ELR (cell line): ENCODE measurements around the gene GNPNAT1.
"Not testable (repeated sequence)": the region's sequence is repeated elsewhere in the genome, so short reads cannot be mapped to it uniquely, and the experiment has no call there.

Source experiments
- DNase-seq: peaks from one replicate; pipeline ENCODE4 v3.0.0-alpha.2; 2015; ENCODE audit warnings: low read depth

The GNPNAT1 gene

DNA sequence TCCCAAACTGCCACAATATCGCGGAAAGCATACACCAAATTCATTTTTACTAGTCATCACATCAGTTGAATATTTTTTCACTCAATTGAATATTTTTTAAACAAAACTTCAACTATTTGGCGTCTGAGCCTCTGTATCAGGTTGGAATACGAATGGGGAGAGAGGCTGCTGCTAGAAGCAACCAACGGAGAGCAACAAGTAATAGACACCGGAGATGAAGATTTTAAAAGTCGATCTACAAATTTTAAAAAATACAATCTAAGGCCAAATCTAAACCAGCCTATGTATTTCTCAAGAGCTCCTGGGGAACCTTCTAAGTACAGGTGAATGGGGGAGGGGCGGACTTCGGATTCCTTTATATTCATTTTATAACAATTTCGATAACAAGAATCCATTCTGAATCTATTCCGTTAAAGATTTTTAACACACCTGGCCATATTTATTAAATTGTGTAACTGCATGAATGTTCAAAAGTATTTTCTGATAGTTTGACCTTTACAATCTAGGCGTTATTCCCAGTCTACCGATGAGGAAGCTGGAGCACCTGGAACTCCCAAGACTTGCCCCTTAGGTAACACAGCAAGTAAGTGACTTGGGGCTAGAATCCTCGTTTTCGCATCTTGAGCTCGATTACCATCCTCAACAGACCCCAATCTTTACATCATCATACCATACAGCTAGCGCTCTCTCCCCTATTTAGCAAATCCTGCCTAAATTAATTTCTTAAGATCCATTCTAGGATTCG lies 1.2 kb downstream of the GNPNAT1 start:
- peak; percentile 36 for DNase-seq

DNA sequence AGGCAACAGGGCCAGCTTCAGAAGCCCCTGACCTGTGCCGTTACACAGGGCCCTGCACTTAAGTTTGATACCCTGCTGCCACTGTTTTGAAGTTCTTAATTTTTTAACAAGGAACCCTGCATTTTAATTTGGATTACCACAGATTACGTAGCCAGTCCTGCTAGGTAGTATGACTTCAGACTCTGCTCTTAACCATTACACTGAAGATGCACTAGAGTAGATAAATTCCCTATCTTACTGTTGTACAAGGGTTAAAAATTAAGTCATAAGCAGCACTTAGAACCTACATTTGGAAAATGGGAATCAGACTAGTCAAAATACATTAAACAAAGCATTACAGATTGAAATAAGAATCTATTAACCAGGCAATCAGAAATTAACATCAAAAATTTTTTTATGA lies 2.3 kb downstream of the GNPNAT1 start:
- DNase-seq, result no peak

DNA sequence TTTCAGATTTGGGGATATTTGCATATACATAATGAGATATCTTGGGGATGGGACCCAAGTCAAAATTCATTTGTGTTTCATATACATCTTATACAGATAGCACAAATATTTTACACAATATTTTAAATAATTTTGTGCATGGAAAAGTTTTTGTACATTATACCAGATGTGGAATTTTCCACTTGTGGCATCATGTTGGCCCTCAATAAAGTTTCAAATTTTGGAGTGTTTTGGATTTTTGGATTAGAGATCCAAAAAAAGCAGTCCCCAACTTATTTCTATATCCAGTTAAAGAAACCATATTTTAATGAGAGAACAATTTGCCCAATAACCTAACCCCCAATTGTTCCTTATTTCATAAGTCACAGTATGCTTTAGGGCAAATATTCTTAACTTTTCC lies 4.5 kb downstream of the GNPNAT1 start:
- DNase-seq, result no peak

DNA sequence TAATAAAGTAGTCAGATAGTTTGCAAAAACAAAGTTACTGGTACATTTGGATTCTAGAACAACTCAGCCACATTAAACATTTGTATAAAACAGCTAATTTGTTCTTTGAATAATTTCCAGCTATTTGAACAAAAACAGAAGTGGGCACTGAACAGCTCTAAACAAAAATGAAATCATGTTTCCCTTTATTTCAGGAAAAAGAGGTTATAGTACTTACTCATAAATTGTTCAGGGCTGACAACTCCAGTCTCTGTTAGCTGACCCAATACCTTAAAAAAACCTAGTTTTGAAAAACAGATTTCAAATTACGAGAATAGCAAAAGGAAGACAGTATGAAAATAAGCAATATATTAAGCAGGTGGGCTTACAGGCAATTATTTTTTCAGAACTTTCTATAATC lies 8.2 kb downstream of the GNPNAT1 start:
- no peak for DNase-seq

DNA sequence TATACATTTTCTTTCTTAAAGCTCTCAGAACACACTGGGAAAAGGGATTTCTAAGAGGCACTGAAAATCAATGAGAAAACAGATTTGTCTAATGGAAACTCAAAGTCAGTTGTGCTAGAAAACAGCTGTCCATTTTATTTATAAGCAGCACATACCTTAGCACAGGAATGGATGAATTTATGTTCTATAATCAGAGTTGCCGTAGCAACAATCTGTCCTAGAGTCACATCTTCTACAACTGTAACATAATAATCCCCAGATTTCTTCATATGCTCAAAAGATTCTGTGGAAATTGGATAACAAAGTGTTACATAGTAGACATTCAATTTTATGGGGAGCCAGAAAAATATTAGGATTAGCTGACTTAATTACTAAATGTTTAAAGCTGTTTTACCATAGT lies 9.8 kb downstream of the GNPNAT1 start:
- DNase-seq, result no peak

DNA sequence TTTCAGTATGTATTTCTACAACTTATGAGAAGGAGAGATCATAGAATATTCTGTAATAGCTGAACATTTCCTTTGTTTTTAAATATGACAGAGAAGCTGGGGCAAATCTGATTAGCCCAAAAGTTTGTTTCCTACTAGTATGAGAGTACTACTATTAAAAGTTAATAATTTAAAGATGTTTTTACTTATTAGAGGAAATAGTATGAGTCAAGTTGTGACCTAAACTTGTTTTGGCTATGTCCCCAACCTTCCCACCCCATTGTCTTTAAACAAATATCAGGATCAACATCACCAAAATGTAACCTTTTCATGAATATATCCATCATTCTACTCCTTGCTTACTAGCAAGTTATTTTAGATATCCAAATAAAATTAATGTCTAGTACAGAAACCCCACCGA lies 10.5 kb downstream of the GNPNAT1 start:
- DNase-seq, result no peak

DNA sequence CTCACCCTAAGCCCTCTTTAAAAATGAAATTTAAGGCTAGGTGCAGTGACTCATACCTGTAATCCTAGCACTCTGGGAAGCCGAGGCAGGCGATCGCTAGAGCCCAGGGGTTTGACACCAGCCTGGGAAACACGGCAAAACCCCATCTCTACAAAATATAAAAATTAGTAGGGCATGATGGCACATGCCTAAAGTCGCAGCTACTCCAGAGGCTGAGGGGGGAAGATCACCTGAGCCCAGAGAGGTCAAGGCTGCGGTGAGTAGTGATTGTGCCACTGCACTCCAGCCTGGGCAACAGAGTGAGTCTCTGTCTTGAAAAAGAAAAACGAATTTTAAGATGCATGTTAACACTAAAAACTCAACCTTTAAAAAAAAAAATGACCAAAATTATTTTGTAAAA lies 12.7 kb downstream of the GNPNAT1 start:
- DNase-seq, result no peak

DNA sequence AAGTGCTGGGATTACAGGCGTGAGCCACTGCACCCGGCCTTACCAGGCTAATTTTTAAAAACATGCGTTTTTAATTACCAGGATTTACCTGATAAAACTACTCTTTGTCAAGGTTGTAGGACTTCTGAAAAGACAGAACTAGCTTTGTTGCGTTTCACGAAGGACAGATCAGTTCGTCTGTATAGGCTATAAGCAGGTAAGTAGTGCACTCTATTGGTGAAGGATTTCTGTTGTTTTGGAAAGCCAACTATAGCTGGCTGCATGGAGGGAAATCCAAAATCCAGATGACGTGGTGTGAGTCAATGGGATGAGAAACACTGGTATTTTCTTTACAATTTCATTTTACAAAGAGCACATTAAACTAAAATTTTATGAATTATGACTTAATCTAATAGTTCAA lies 14.6 kb downstream of the GNPNAT1 start:
- no peak for DNase-seq

DNA sequence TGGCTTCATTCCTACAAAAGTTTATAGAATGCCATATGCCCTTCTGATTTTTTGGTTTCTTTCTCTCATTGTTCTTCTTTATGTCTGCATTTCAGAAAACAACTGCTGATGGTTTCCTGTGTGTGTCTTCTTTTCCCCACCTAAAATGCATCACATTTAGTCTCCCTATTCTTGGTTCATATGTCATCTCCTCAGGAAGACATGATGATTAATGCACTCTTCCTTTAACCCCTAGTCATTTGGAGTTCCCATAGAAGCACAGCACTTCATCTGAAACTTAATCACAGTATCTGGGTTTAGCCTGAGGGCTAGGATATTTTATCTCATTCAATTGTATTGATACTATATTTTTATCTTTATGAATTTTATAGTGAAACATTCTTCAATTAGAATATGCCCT lies 21.5 kb downstream of the GNPNAT1 start:
- peak; percentile 54 for DNase-seq

DNA sequence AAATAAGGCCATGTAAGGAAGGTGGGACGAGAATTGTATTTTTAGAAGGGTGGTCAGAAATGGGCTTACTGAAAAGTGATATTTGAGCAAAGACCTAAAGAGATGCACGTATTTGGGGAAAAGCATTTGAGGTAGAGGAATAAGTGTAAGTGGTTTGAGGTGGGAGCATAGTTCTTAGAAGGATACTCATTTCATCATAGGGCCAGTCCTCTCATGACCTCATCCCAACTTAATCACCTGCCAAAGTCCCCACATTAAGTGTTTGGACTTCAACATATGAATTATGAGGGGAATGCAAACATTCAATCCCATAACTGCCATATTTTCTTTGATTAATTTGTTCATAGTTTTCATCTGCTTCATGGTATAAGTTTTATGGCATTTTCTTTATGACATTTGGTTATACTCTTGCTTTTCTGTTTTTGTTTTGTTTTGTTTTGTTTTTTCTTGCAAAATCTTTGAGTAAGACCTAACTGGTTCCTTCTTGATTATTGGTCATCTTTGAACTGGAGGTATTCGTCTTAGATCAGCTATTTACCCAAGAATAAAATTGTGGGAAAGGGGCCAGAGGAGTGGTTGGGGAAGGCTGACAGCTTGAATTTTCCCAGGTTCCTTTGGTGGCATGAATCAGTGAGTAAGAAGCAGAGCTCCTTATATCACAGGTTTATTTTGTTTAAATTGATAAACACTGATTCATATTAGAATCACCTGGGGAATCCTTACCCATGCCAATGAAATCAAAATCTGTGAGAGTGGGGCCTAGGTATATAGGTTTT lies 24.2 kb downstream of the GNPNAT1 start:
- DNase-seq, result no peak

DNA sequence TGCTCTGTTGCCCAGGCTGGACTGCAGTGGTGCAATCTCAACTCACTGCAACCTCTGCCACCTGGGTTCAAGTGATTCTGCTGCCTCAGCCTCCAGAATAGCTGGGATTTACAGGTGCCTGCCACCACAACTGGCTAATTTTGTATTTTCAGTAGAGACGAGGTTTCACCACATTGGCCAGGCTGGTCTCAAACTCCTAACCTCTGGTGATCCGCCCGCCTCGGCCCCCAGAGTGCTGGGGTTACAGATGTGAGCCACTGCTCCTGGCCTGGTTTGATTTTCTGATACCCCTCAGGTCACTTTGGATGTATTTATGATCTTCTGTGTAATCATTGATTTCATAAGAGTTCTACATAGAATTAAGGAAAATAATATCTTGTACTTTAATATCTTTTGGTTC lies 28.5 kb downstream of the GNPNAT1 start:
- not testable (repeated sequence) for DNase-seq

DNA sequence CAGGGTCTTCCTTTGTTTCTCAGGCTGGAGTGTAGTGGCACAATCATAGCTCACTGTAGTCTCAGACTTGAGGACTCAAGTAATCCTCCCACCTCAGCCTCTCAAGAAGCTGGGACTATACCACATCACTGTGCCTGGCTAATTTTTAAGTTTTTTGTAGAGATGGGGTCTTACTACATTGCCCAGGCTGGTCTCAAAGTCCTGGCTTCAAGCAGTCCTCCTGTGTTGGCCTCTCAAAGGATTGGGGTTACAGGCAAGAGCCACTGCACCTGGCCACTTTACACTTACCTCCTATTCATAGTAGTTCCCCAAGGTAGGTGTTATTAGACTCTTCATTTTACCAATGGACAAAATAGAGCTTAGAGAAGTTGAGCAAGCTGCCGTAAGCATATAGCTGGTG lies 32.3 kb downstream of the GNPNAT1 start:
- DNase-seq, result no peak

DNA sequence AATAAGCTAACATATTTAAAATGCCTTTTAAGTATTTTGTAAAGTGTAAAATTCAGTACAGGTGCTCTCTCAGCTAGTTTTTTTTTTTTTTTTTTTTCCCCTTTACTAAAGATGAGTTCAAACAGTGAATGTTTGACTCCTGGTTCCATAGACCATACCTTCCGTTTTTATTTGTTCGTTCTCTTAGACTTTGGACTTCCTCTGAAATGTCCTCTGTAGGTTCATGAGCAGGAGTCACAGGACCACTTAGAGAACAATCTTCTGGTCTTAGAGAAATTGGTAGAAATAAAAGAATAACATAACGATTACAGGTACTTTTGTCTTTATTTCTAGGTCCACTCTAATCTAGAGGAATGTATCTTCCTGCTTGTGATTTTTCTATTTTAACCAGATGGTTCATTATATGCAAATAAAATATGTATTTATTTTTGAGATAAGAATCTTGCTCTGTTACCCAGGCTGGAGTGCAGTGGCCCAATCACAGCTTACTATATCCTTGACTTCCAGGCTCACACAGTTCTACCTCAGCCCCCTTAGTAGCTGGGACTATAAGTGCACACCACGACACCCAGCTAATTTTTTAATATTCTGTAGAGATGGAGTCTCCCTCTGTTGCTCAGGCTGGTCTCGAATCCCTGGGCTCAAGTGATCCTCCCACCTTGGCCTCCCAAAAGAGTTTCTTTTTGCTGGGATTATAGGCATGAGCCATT lies 35.6 kb downstream of the GNPNAT1 start:
- no peak for DNase-seq

DNA sequence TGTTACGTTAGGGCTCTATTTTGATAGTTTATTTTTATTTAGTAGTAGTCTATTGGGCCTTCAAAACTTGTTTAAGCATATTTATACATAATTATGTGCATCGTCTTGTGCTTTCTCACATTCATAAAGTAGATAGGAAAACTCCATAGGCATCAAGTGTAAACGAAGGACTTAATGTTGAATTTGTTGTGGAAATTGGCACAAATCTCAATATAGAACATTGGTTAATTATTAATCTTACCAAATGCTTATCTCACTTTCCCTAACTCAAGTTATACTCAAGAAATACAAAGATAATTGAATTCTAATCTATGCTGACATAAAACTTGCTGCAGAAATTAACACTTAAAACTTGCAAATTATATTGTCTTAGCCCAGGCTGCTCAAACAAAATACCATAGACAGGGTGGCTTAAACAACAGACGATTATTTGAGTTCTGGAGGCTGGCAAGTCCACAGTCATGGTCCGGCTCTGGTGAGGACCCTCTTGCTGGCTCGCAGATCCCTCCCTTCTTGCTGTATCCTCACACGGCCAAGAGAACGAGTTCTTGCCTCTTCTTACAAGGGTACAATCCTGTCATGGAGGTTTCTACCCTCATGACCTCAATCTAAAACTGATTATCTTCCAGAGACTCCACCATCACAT lies 42.6 kb downstream of the GNPNAT1 start:
- no peak for DNase-seq

DNA sequence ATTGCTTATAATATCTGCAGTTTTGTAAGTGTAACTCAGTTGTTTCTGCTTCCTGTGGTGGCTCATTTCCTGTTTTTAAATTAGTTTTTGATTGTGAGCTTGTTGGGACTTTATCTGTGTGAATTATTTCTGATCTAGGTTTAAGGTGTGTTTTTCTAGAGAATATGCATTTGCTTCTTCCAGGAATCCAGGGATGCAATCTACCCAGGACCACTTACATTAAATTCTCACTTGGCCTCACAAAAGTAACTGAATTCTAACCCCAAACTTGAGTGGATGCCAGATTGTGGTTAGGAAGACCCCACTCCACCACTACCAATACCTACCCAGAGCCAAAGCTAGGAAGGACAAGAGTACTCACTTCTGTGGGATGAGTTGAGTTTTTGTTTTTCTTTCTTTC lies 49.5 kb downstream of the GNPNAT1 start:
- DNase-seq, result no peak

DNA sequence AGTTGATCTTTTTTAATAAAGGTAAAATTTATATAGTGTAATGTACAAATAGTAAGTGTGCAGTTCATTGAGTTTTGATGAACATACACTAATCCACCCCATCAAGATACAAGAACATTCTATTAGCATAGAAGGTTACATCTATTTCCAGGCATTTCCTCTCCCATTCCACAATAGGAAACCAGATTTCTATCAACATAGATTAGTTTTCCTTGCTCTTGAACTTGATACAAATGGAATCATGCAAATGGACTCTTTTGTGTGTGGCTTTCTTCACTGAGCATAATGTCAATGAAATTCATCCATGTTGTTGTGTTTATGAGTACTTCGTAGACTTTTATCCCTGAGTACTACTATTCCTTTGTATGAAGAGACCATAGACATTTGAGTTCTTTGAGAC lies 50.7 kb downstream of the GNPNAT1 start:
- DNase-seq, result no peak

DNA sequence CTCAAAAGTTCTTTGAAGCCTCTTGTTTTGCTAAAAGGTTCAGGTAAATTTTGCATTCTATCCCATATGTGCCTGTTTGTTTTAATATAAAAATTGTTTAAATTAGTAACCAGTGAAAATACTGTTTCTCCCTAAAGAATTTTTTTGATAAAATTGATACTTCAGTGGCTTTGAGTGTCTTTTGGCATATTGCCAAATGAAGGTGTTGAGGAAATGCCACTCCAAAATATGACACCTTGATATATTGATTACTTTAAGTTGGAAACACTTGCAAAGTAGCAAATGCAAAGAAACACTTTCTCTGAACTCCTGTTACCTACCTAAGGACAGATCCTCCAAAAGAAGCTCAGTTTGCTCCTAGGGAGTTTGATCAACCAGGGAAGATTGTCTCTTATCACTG lies 53.0 kb downstream of the GNPNAT1 start:
- DNase-seq, result no peak

DNA sequence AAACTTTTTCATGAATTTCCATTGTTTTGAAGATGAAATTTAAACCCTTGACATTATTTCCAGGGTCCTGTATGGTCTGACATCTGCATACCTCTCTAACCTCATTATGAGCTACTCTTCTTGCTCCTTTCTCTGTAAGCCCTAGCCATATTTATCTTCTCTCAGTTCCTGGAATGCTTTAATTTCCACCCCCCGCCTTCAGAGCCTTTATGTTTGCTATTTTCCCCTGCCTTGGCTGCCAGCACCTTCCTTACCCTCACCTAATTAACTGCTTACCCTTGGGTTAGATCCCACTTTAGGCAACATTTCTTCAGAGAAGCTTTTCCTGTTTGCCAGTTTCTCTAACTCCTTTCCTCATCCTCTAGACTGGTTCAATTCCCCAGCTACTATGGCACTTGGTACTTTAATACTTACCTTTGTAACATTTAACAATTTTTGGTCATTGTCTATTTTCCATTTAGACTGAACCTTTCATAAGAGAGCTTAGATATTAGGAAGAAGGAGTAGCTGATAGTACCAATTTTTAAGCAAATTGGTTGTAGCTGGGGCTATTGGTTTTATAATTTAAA lies 55.4 kb downstream of the GNPNAT1 start:
- no peak for DNase-seq

DNA sequence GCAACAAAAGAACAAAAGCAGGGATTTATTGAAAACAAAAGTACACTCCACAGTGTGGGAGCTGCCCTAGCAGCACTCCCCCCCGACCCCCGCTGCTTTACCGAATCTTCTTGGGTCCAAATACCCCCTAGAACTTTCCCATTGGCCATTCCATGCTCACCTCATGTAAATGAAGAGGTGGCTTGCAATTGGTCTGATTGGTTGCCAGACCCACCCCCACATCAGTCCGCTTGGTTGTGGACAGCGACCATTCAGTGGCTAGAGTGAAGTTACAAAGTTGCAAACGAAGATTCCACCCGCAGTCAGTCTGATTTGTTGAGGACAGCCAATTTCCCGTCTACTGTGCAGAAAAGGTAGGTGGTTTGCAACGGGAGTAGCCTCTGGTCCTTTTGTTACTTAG lies 57.6 kb downstream of the GNPNAT1 start:
- no peak for DNase-seq

DNA sequence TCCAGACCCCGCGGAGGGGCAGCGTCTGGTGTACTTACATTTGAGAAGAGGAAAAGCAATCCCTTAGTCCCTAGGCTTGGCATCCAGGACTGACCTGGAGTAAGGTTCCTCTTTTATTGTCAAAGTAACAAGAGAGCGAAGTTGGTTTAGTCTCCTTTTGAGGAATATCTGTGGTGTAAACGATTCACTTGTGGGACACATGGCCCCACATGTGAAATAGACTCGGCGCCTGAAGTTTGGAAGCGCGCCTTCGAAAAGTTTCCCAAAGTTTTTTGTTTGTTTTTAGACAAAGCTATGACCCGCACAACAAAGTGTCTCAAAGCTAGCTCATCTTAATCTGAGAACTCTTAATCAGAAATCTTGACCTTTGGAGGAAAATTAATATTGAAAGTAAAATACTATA lies 60.7 kb downstream of the GNPNAT1 start:
- peak; percentile 56 for DNase-seq

DNA sequence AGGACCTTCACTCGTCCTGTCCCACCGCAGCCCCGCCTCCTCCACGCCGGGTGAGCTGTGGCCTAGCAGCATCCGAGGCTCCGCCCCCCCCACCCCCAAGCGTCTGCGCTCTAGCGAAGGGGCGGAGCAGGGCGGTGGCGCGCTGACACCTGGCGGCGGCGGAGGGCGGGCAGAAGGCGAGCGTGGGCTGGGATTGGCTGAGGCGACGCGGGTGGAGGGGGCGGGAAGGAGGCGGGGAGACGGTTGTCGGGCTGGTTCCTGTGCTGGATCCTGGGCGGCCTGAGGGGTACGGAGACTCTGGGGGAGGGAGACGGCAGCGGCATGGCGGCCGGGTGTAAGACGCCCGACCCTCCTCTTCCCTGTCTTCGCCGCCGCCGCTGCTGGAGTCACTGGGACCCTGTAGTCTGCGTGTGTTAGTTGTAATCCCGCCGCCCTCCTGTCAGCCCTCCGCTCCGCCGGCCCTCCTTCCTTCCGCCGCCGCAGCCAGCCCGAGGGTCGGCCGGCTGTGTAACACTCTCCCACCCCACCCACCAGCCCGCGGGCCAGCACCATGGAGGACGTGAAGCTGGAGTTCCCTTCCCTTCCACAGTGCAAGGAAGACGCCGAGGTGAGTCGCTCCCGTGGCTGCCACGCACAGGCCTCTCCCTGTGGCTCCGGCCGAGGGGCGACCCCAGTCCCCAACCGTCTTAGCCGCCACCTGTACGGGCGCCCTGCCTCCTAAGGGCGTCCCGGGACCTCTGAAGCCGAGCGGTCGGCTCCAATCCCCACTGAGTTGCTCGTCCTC lies 61.3 kb downstream of the GNPNAT1 start, which contains the start of gene STYX:
Gene STYX, plus strand, starts transcription at position 242 of the 784 bp plus-strand sequence. Its CDS starts 309 bp downstream, at position 551.
- peak; percentile 99 for DNase-seq
